Tibial nerve (tissue), 4 donors: ENCODE data around the gene FRAS1. TPM values are rescaled to one million over a fixed set of nuclear protein-coding genes. Genes with fewer than 3 reads are reported as not detected.

ENCODE experiments used
- DNase-seq, 2 donors: peaks; one replicate each; pipeline ENCODE4 v3.0.0-alpha.2; 2019; ENCODE audit warnings: low spot score in 2 of 2
- H3K27ac ChIP-seq, 4 donors: fragments of 200-600 bp; sonication (generic) in 3 of 4; one replicate each; pipeline ENCODE4 v1.5.1; 2017 to 2019; ENCODE audit warnings: mild to moderate bottlenecking in 1 of 4
- H3K27me3 ChIP-seq, 2 donors: fragments of 200-600 bp; sonication (generic) in 1 of 2; one replicate each; pipeline versions ENCODE4 v1.5.1 to v1.6.0; 2017 to 2019
- H3K36me3 ChIP-seq, 3 donors: fragments of 200-600 bp; sonication (generic); one replicate each; pipeline ENCODE4 v1.5.1; 2018 to 2019
- H3K4me1 ChIP-seq, 4 donors: fragments of 200-600 bp; sonication (generic) in 3 of 4; one replicate each; pipeline ENCODE4 v1.5.1; 2017 to 2019
- H3K4me3 ChIP-seq, 4 donors: fragments of 200-600 bp; sonication (generic) in 3 of 4; one replicate each; pipeline ENCODE4 v1.5.1; 2017 to 2019; ENCODE audit warnings: mild to moderate bottlenecking in 1 of 4, moderate library complexity in 1 of 4
- H3K9me3 ChIP-seq, 4 donors: fragments of 200-600 bp; sonication (generic) in 3 of 4; one replicate each; pipeline ENCODE4 v1.5.1; 2017 to 2019
- EP300 ChIP-seq, 2 donors: sonication (generic); formaldehyde crosslinking; IDR thresholded peaks; one replicate each; pipeline ENCODE4 v1.6.1; 2017; ENCODE audit warnings: antibody characterized with exemption in 2 of 2, mild to moderate bottlenecking in 1 of 2
- POLR2A ChIP-seq, 2 donors: fragments of 450-650 bp; IDR thresholded peaks; one replicate each; pipeline ENCODE4 v1.6.1; 2017; ENCODE audit warnings: antibody characterized with exemption in 2 of 2, mild to moderate bottlenecking in 2 of 2, moderate library complexity in 2 of 2
- WGBS, 2 donors: methylation state at CpG; one replicate each; pipeline ENCODE4 v1.1.5; 2018; 5-methylcytosine and 5-hydroxymethylcytosine counted together
- total RNA-seq, 4 donors: library from RNA; depleted of rRNA; stranded (reverse); fragments of >200 nt; gene quantifications; one replicate each; pipeline ENCODE4 v1.1.0, GENCODE V29; 2016
- TF ChIP-seq, protein P1 (sequence below), 5 experiments: fragments of 200-600 bp in 3 of 5; fragments of 450-650 bp in 2 of 5; sonication (generic) in 3 of 5; IDR thresholded peaks; one replicate each; pipeline ENCODE4 v1.5.1; 2016 to 2019; ENCODE audit warnings: antibody characterized with exemption in 5 of 5, mild to moderate bottlenecking in 3 of 5, moderate library complexity in 2 of 5

The FRAS1 gene
- total RNA-seq, 4 donors from 2014 or later = 3.9 to 6.6 (median 5.1) TPM

DNA sequence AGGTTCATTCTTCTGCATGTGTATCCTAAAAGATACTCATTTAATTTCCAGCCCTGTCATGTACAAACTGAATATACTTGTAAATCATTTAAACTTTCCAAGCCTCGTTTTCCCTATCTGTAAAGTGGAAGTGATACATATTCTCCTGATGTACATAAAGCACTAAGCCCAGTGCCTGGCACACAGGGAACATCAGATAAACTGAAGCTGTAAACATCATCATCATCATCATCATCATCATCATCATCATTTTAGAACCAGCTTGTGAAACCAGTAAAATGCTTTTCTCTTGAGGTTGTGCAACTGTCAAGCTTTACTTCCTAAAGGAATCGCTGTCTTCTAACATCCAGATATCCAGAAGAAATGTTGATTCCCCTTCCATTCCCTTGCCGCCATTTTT is 411.1 kb downstream of the FRAS1 start:
- H3K9me3 ChIP-seq = no peaks in the 10 kb centered on the region
- no peaks in the 10 kb centered on the region for H3K4me1 ChIP-seq
- 71 to 73% methylated on average over 3 of the region's 3 CpGs for WGBS, 2 donors
- H3K4me3 ChIP-seq = no peak overlapping the region
- TF ChIP-seq, protein P1, sequence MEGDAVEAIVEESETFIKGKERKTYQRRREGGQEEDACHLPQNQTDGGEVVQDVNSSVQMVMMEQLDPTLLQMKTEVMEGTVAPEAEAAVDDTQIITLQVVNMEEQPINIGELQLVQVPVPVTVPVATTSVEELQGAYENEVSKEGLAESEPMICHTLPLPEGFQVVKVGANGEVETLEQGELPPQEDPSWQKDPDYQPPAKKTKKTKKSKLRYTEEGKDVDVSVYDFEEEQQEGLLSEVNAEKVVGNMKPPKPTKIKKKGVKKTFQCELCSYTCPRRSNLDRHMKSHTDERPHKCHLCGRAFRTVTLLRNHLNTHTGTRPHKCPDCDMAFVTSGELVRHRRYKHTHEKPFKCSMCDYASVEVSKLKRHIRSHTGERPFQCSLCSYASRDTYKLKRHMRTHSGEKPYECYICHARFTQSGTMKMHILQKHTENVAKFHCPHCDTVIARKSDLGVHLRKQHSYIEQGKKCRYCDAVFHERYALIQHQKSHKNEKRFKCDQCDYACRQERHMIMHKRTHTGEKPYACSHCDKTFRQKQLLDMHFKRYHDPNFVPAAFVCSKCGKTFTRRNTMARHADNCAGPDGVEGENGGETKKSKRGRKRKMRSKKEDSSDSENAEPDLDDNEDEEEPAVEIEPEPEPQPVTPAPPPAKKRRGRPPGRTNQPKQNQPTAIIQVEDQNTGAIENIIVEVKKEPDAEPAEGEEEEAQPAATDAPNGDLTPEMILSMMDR (IDR thresholded peaks at IDR 0.05) = no peak
- TF ChIP-seq POLR2A (IDR thresholded peaks at IDR 0.05) (no peak), EP300 (IDR thresholded peaks at IDR 0.05) (no peak)
- H3K36me3 ChIP-seq = no peaks in the 10 kb centered on the region
- H3K27ac ChIP-seq = no peak overlapping the region
- no peak for DNase-seq
- no peaks in the 10 kb centered on the region for H3K27me3 ChIP-seq

DNA sequence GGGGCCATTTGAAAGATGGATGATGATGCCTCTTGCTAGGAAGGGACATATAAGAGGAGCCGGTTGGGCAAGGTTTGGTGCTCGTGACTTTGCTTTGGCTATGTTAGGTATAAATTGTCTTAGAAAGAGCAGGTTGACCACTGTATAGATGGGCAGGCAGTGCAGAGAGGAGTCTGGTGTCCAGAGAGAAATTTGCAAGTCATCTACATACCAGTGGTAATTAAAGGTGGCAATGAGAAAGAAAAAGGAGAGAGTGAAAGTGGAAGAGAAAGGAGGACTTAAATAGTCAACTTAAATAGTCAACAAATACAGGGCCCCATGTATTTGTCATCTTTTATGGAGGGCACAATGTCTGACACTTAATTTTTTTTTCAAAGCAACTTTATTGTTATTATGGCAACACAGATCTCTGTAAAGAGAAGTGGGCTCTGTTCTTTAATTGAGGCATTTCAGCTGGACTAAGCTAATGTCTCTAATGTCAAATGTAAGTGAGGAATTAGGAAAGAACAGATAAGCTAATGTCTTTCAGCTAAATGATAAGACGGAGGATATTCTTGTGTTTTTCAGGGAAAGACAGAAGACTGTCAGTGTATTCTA is 419.1 kb downstream of the FRAS1 start:
- Histone ChIP-seq H3K4me3 (no peak overlapping the region), H3K27ac (no peak overlapping the region), H3K9me3 (no peaks in the 10 kb centered on the region), H3K27me3 (no peaks in the 10 kb centered on the region), H3K36me3 (no peaks in the 10 kb centered on the region), H3K4me1 (no peaks in the 10 kb centered on the region)
- TF ChIP-seq, protein P1 (IDR thresholded peaks at IDR 0.05) = no peak
- no peak for TF ChIP-seq EP300 (IDR thresholded peaks at IDR 0.05)
- TF ChIP-seq POLR2A (IDR thresholded peaks at IDR 0.05) = no peak
- 79 to 85% methylated on average over 3 of the region's 3 CpGs for WGBS, 2 donors
- DNase-seq = no peak

DNA sequence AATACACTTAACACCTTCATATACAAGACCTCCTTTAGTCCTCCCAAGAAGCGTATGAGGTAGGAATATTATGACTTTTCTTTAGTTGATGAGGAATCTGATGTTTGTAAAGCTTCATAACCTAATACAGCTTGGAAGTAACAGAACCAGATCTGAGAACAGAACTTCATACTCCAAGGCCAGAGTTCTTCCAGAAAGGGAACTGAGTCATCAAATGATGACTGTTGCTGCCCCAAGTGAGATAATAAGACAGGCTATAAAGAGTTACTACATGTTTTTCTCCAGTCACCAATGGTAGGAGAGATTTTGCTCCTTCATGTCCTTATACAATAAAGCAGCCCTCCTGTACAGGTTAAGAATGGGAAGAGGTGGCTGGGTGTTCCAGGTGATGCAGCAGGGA is 420.2 kb downstream of the FRAS1 start:
- no peak for DNase-seq
- no peaks in the 10 kb centered on the region for H3K36me3 ChIP-seq
- H3K27ac ChIP-seq = no peak overlapping the region
- no peak overlapping the region for H3K4me3 ChIP-seq
- no peak for TF ChIP-seq EP300 (IDR thresholded peaks at IDR 0.05)
- no peak for TF ChIP-seq POLR2A (IDR thresholded peaks at IDR 0.05)
- TF ChIP-seq, protein P1 (IDR thresholded peaks at IDR 0.05) = no peak
- 0% methylated on average over 1 of the region's 1 CpG for WGBS, 2 donors
- H3K27me3 ChIP-seq = no peaks in the 10 kb centered on the region
- H3K9me3 ChIP-seq = no peaks in the 10 kb centered on the region
- no peaks in the 10 kb centered on the region for H3K4me1 ChIP-seq

DNA sequence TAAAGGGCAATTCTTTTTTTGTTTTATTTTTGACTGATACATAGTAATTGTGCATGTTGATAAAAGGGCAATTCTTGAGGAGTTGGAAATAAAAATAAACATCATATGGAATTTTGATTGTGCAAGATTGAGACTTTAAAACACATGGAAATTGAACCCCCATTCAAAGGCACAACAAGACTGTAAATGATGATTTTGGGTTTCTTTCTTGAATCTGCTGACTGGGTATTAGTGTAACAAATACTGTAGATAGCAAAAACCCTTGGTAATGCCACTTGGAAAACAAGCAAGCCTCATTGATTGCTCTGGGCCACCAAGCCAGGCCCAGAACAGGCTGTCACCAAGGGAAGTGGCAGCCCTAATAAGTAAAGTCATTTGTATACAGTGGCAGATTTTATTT is 421.4 kb downstream of the FRAS1 start:
- H3K4me3 ChIP-seq = no peak overlapping the region
- H3K27me3 ChIP-seq = no peaks in the 10 kb centered on the region
- H3K27ac ChIP-seq = no peak overlapping the region
- no peaks in the 10 kb centered on the region for H3K36me3 ChIP-seq
- no peak for DNase-seq
- H3K9me3 ChIP-seq = no peaks in the 10 kb centered on the region
- no peaks in the 10 kb centered on the region for H3K4me1 ChIP-seq
- TF ChIP-seq EP300 (IDR thresholded peaks at IDR 0.05) (no peak), POLR2A (IDR thresholded peaks at IDR 0.05) (no peak)
- TF ChIP-seq, protein P1 (IDR thresholded peaks at IDR 0.05) = no peak

DNA sequence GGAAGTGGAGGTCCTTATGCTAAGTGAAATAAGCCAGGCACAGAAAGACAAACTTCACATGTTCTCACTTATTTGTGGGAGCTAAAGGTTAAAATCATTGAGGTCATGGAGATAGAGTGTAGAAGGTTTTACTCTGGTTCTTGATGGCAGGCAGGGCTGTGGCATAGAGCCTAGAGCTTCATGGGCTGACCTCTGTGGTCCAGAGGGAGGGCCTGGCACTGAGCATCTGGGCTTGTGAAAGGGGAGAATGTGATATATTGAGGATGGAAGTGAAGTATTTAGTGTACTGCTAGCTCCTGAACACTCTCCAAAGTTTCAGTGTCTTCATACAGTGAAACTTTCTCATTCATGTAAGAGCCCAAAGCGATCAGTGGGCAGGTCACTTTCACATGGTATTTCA is 423.2 kb downstream of the FRAS1 start:
- H3K4me1 ChIP-seq = no peaks in the 10 kb centered on the region
- H3K27me3 ChIP-seq = no peaks in the 10 kb centered on the region
- H3K9me3 ChIP-seq = no peaks in the 10 kb centered on the region
- 100% methylated on average over 1 of the region's 1 CpG for WGBS, 2 donors
- H3K27ac ChIP-seq = no peak overlapping the region
- no peak for DNase-seq
- H3K36me3 ChIP-seq = no peaks in the 10 kb centered on the region
- no peak for TF ChIP-seq POLR2A (IDR thresholded peaks at IDR 0.05)
- no peak for TF ChIP-seq EP300 (IDR thresholded peaks at IDR 0.05)
- TF ChIP-seq, protein P1 (IDR thresholded peaks at IDR 0.05) = no peak
- no peak overlapping the region for H3K4me3 ChIP-seq
